HG03103 (cell line): ENCODE data around the gene PITX2.

Experiments
- ATAC-seq: cut with Tn5 transposase; IDR thresholded peaks from one replicate; pipeline ENCODE4 v1.9.1; 2021; ENCODE audit warnings: low read depth; ENCODE audit not compliant: unreplicated experiment

The PITX2 gene

DNA sequence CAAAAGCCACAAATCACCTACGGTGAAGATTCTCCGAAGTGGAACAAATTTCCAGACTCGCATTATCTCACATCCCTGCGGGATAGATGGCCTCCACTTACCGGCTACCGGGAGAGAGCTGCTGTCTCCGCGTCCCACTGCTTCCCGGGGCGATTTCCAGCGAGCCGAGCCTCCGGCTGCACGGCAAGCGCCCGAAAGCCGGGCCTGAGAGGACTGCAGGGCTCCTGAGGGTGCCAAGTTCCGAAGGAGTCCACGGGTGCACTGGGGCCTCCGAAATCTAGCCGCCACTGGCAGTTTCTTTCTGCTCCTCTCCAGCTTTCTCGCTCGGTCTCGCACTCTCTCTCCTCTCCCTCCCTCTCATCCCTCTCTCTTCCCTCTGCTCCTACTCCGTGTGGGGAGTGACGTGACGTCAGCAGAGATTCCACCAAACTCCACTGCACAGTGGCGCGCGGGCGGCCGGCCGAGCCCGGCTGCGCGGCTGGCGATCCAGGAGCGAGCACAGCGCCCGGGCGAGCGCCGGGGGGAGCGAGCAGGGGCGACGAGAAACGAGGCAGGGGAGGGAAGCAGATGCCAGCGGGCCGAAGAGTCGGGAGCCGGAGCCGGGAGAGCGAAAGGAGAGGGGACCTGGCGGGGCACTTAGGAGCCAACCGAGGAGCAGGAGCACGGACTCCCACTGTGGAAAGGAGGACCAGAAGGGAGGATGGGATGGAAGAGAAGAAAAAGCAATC lies 14.0 kb upstream of the PITX2 start:
- no peak for ATAC-seq

DNA sequence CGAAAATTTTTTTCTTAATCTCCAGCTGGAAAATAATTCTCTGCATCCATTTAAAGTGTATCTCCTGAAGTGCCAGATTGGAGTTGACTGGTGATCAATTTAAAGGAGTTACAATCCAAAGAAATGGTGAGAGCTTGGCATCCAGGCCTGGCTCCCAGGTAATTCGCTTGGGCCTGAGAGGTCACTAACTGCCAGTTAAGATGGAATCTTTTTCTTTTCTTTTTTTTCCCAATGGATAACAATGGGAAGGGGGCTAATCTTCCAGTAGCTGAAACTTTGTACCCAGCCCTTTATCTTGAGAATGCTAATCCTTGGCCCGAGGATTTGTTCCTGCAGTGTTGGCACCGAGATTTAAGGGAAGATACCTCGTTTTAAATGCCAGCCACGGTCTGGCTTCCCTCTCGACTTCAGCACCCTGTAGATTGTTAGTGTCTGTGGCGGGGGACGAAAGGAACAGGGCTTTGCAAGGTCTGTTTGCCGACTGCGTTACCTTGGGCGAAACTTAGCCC lies 13.3 kb upstream of the PITX2 start:
- ATAC-seq: no peak

DNA sequence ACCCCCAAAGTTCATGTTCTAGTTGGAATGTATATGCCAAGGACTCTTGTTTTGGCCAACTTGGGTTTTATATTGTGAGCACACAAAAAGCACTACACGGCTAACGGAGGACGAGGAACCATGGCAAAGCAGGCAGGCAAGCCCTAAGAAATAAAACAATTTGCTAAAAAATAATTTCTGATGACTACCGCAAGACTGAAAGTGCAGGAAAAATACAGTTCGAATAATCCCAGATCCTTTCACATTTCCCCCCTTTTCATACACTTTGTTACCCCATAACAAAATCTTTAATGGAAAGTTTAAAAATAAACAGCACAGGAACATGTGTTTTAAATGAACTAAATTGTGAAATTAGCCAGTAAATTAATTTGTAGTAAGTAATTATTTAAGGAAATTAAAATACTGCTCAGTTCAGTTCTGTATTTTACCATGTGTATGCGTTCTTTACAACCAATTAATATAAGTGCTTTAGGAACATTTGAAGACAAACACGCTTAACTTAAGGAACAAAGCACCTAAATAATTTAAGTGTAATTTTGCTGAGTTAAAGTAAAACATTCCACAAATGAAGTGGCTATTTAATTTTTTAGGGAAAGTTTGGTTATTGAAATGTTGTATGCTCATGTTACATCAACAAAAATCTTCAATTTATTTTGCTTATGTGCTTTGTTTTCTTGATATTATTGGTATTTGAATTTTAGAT lies 12.4 kb upstream of the PITX2 start:
- no peak for ATAC-seq

DNA sequence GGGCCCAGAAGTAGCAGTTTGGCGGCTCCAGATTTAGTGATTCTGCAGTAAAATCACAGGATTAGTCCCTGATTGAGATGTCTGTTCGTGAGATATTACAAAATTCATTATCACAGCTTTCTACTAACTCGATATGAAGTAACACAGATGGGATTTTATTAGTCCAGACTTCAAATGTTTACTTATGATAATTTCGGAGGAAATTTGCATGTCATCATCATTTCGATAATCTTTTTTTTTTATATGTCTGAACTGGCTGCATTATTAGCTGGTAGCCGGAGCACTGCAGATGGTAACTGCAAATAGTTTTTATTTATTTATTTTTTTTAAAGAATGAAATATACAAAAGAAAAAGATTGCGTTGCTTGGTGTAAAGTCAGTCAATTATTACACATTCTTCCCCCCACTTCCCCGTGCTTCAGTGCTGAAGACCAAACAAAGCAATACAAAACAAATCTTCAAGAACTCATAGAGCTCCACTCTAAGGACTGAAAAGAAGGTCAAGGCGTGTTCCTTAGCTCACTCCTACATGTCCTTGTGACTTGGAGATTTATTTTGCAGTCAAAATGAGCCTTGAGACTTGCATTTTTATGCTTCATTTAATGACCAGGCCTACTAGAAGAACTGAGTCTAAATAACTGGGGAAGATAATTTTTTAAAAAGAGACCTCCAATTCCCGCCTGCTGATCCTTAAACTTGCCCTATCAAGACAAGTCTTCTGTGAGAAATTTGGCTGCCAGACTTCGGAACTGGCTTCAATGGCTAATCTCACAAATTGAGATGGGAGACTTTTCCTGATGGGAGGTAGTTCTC lies 11.7 kb upstream of the PITX2 start:
- ATAC-seq: no peak

DNA sequence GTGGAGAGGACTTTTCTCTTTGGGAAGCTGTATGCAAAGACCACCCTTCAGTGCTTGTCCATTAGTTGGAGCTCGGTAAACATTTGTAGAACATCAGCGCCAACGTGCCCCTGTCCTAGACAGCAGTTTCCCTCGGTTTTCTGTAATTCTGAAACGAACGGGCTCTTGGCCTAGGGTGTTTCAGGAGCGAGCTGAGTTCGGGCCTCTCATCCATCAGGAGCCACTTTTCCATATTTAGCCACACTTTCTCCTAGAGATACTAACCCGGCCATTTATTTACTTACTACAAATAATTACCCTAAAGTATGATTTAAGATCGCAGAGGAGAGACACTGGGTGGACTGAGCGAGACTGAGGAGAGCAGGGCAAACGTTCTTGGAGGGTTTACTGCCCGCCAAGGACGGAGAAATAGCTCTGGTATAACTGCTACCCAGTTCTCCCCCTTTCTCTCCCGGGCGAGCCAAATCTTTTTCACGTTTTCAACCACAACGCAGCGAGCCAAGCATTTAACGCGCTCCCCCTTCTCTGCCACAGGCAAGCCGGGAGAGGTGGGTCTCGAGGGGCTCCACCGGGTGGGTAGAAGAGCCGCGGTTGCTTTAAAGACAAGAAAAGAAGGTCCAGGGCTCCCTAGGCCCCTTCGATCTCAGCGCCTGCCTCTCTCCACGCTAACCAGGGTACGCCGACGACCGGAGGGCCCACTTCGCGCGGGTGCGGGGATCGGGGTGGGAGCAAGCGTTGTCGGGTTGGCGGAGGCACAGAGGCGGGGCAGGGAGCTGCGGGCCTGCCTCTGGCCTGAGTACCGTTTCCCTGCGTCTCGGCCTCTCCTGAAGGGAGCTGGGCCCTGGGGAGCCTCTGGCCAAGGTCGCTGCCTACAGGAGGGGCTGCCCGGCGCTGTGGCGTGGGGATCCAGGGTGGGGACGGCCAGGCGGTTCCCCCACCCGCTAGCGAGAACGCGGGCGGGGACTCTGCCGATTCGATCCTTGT lies 10.8 kb upstream of the PITX2 start:
- no peak for ATAC-seq

DNA sequence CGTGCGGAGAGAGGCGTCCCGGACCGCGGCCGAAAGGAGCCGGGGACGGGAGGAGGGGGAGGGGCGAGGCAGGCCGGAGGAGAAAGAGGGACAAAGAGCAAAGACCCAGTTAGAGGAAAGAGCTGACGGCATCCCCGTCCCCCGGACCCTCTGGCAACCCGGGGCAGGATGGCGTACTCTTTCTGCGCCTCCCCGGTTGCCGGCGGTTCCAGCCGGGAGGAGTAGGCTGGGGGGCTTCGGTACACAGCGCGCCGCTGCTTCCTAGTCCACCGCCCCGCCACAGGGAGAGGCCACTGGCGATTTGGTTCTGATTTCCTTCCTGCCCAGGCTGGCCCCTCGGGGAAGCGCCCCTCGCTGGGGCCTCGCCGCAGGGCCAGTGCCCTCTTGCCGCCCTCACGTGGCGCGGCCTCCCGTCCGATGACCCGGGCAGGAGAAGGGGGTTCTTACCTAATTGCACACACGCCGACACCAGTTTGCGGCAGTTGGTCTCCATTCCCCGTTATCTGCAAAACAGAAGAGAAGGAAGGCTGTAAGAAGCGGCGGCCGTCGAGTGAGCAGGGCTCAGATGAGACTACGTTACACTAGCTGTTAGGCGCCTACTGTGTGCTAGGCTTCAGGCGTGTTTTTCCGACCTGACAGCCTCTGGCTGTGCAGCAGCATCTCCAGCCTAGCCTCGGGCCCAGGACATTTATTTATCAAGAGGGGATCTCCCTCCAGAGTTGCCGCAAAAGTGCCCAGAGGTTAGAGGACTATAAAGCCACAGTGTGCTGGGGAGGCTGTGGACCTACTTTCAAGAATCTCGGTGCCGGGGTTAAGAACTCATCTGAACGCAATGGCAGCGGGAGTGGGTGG lies 9.9 kb upstream of the PITX2 start:
- no peak for ATAC-seq

DNA sequence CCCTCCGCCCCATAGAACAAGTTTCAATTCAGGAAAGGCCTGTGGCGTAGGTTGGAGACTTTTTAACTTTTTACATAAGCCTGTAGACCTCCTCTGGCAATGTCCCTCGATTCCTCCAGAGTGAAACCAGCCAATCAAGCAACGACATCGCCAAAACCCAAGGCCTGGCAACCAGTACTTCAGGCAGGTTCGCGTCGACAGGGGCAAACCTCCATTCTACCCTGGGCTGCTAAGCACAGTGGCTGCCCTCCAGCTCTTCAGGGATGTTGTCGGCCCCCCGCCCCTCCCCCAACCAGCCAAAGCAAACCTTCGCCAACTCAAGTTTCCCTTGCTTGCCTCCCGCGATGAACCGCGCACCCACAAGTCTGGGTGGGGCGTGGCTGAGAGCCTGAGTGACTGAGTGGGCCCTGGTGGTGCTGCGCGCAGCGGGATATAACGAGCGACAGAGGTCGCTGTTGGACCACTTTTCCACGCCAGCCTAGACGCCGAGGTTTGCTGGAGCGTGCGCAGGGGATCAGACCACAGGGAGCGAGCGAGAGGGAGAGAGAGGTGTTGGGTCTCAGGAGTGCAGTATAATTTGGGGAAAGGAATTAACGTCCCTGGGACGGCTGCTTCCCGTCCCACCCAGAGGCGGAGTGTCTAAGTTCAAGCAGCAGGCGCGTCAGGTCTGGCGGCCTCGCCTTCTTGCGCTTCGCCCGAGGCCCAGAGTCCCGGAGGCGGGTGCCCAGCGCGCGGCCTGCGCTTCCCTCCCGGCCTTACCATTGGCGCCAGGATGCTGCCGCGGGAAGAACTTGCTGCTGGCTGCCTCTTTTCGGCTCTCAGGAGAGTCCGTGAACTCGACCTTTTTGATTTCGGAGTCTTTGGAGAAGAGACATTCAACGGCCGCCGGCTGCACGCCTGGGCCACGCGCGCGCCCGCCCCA lies 9.0 kb upstream of the PITX2 start:
- peak; percentile 98 for ATAC-seq

DNA sequence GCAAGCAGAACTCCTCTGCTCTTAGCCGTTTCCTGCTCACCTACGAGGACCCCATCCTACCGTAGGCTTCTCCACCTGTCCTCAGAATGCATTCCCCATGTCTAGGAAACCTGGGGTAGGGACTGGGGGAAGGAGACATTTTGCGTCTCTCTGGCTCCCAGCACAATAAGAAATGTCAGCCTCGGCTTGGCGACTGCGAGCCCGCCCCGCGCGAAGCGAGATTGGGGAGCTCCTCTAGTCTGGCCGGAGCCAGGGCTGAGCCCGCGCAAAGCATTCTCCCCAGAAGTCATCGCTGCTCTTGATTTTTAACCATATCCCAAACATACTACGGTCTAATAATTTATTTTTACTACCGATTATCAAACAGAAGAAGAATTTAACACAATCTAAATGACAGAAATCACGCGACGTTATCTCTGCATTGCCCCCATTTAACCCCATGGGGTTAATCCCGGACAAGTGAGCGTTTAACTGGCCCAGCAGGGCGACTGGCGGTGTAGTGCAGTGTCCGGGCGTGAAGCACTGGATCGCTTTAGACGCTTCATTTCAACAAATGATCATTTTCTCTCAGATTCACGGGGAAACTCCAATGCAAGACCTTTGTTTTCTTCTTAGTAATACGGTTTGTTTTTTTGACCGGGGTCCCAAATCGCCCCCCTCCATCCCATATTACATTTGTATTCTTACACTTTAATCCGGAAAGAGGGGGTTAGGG lies 8.0 kb upstream of the PITX2 start:
- ATAC-seq: no peak

DNA sequence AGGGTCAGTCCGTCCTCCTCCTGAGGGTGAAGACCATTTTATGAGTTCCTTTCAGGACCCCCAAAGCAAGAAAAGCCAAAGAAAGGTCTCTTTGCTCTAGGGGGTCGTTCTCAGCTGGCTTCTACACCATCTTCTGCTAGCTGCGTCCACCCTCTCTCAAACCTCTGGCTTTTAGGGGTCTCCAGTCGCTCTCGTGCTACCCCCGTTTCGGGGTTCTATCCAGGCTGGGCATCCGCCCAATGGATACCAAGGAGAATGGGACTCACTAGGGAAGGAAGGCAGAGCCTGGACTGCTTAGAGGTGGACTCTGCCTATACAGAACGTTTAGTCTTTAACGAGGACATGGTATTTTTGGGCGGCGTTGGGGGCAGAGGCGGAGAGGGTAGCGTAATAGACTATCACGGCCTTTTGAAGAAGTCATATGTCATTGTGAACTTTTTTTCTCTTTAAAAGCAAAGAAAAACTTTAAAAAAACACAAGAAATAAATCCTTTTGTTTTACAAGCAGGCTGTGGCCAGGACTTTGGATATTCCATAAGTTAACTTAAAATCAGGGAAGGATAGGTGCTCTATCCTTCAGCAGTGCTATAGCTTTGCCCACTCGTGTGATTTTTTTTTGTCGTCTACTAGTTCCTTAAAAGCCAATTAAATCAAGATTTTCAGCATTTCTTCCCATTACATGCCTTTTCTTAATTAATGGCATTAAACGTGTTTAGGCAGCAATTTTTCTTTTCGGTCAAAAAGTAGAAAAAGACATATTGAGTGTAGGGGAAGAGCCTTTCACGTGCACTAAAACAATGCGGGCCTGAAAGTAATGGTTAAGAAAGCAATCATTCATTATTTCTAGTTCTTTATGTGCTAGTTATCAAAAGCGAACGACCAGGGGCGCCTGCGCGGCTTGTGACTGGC lies 7.2 kb upstream of the PITX2 start:
- no peak for ATAC-seq

DNA sequence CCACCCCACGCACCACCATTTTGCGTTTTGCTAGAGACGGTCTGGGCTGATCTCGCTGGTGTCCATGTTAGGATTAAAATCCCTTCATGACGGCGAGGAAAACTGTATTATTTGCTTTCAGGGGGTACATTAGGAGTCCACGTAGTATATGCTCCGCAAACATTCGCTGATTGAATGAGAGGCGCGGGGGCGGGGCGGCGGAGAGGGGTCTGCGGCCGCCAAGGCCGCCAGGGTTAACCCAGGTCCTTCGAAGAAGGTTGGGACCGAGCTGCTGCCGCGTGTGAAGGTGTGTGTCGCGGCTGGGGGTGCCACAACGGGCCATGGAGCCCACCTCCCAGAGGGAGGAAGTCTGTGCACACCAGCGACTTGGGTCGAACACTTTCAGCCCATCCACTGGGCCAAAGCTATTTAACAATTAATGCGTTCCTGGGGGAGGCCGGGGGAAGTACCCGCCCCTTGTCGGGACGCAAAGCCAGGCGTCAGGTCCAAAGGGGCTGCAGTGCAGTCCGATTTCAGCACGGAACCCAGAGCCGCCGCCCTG lies 6.4 kb upstream of the PITX2 start:
- no peak for ATAC-seq

DNA sequence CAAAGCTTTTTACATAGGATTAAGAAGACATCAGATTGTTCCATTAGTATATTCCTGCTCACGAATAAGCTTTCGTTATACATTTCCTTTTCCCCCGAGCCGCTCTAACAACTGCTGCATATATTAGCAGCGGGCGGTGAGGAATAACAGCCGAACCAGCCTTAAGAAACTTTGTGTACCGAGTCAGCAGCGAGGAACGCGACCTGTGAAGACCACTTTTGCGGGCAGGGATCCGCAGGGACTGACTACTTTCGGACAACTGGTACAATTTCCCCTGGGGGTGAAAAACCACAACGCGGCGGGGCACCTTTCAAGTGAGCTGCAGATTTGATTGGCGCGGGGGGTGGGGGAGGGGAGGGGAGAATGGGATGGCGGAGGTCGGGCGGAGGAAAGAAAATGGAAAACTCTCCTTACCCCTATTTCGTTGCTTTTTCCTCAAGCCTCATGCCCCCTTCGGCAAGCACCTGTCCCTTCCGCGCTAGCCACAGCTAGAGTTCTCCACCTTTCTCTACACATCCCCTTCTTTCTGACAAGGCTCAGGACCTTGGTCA lies 5.9 kb upstream of the PITX2 start:
- no peak for ATAC-seq

DNA sequence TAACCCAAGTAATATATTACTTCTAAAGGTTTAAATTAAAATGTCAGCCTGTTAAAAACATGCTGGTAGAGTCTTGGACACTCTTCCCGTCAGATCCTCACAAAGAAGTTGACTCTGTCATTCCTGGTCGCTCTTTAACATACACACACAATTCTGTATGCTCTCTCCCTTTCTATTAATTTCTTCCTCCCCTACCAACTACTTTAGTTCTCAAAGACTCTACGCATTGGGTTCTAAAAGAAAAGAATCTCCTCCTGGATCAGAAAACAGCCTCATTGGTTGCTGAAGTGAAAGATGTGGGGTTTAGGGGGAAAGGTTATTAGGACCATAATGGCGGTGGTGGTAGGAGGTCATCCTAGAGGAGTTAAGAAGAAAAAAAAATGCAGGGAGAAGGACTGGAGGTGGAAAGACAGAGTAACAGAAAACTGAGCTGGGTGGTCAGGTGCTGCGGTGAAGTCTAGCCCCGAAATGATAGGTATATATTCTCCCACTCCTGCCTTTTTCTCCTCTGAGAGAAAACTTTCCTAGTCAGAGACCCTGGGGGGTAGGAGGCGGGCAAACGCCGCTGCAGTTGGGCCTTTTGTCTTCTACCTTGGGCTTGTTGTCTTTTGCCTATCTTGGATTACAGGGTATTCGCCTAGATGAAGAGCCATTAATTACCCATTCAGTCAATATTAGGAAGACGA lies 5.2 kb upstream of the PITX2 start:
- ATAC-seq: no peak

DNA sequence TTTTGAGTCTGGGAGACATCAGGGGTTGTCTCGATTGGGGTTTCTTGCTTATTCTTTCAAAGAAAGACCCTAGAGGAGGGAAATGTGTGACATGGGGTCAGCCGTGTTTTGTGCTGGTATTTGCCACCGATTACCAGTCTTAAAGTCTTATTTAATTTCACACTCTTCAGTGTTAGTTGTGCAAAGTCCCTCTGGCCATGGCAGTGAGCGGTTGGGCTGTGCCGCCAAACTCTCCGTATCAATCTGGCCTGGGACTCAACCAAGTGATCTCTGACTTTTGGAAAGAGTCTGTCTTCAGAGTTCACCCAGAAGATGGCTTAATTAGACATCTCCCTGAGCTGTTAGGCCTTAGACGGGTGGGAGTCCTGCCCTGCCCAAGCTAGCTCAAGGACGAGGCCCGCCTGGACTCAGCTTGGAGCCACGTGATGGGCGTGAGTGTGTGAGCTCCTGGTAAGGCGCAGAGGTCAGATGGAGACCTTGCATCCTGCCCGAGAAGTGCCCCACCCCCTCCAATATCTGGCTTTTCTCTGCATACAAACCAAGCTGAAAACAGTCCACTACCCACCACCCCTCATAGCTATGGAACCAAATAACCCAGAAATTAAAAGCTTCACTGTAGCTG lies 3.8 kb upstream of the PITX2 start:
- no peak for ATAC-seq

DNA sequence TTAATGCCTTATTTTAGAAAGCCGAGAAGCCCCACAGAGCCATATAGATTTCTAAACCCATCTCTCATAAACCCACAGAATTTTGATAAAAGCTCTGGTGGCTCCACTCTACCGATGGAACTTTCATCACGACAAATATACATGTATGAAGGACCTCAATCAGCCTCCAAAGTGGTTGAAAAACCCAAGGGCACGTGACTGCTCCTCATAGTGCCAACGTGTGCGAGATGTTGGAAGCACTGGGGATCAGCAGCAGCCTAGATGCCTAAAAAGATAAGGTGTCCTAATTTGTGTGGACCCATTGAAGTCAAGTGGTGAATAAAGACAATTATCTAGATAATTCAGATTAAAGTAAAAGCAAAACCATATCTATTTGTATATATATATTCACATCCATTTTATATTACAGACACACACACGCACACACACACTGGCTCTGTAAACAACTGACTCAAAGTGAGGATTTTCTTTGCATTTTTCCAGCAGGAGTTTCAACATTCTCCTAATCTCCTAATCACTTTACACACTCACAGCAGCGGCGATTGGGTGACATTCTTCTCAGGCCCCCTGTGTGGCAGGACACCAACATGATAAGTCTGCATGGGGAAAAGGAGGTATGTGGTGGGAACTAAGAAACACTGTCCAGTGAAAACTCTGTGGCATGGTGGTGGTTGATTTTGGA lies 2.8 kb upstream of the PITX2 start:
- no peak for ATAC-seq
